NCI-H460 (cell line): ENCODE results near the gene TRIM40. TPM values are rescaled to one million over a fixed set of nuclear protein-coding genes. Genes with fewer than 3 reads are reported as not detected.

Experiments used
- DNase-seq: peaks from one replicate; pipeline ENCODE4 v3.0.0-alpha.2; 2016; ENCODE audit warnings: low read depth; ENCODE audit errors: extremely low read depth
- total RNA-seq: library from RNA; depleted of rRNA; stranded (reverse); fragments of >200 nt; shearing (Covaris generic); gene quantifications from 2 replicates; pipeline ENCODE4 v1.2.3, GENCODE V29; 2014

Gene TRIM40
- total RNA-seq, 1 experiment from 2014 or later, result not detected

- no peak for DNase-seq
These were observed 9.9 kb downstream of the TRIM40 start for GRCh38 chr6:30145818-30146217.

- no peak for DNase-seq
These were observed 11.2 kb downstream of the TRIM40 start for GRCh38 chr6:30147096-30147495.

- no peak for DNase-seq
These were observed 13.3 kb downstream of the TRIM40 start for GRCh38 chr6:30149234-30149633.

- DNase-seq, result no peak
These were observed 14.1 kb downstream of the TRIM40 start for GRCh38 chr6:30149858-30150550.

GRCh38 chr6:30150671-30151395 lies 14.9 kb downstream of the TRIM40 start:
- DNase-seq, result no peak

GRCh38 chr6:30151580-30151979 lies 15.6 kb downstream of the TRIM40 start:
- DNase-seq, result no peak

- no peak for DNase-seq
These were observed 16.2 kb downstream of the TRIM40 start for GRCh38 chr6:30152016-30152673.

- no peak for DNase-seq
These were observed 17.1 kb downstream of the TRIM40 start for GRCh38 chr6:30152910-30153610.

GRCh38 chr6:30154061-30154460 lies 18.1 kb downstream of the TRIM40 start:
- no peak for DNase-seq

- no peak for DNase-seq
These were observed 19.0 kb downstream of the TRIM40 start for GRCh38 chr6:30154709-30155519.

GRCh38 chr6:30155520-30156261 lies 19.8 kb downstream of the TRIM40 start:
- DNase-seq, result no peak

GRCh38 chr6:30156262-30156599 lies 20.3 kb downstream of the TRIM40 start:
- peak; percentile 18 for DNase-seq

- no peak for DNase-seq
These were observed 20.8 kb downstream of the TRIM40 start for GRCh38 chr6:30156774-30157173.

GRCh38 chr6:30157581-30157980 lies 21.6 kb downstream of the TRIM40 start:
- no peak for DNase-seq

GRCh38 chr6:30157999-30158398 lies 22.1 kb downstream of the TRIM40 start:
- DNase-seq, result no peak

- no peak for DNase-seq
These were observed 22.6 kb downstream of the TRIM40 start for GRCh38 chr6:30158475-30159040.

GRCh38 chr6:30160008-30160784 lies 24.3 kb downstream of the TRIM40 start:
- no peak for DNase-seq

- DNase-seq, result no peak
These were observed 25.0 kb downstream of the TRIM40 start, which contains the start of gene TRIM10 for GRCh38 chr6:30160785-30161531. TSS of gene TRIM10 (minus strand) at chr6:30161211. CDS start at chr6:30160858, 353 bp downstream.
